SK-N-SH treated with all-trans-retinoic acid at 6 μM for 48 hours (cell line): ENCODE measurements around the gene NCAM2.

Experiments
- ATAC-seq: fragments of 200-7000 bp; cut with Tn5 transposase; 3 replicates; pipeline ENCODE4 v1.9.1; 2020; ENCODE audit warnings: mild to moderate bottlenecking, moderate library complexity
- ARNTL ChIP-seq: fragments of 450-650 bp; formaldehyde crosslinking; IDR thresholded peaks from 2 replicates; pipeline ENCODE4 v1.5.0; 2020; ENCODE audit warnings: low read depth, mild to moderate bottlenecking, moderate library complexity, borderline replicate concordance
- BACH2 ChIP-seq: fragments of 250-450 bp; sonication (Bioruptor Pico); IDR thresholded peaks from 2 replicates; pipeline ENCODE4 v1.9.0; 2021; ENCODE audit warnings: mild to moderate bottlenecking, borderline replicate concordance
- CREB5 ChIP-seq: fragments of 250-450 bp; sonication (Bioruptor Pico); IDR thresholded peaks from 2 replicates; pipeline ENCODE4 v1.5.1; 2020; ENCODE audit warnings: low read depth, mild to moderate bottlenecking, moderate library complexity
- CSDC2 ChIP-seq: fragments of 250-450 bp; sonication (Bioruptor Pico); IDR thresholded peaks from 2 replicates; pipeline ENCODE4 v1.5.0; 2020; ENCODE audit warnings: mild to moderate bottlenecking, moderate library complexity
- CSRNP3 ChIP-seq: fragments of 250-450 bp; sonication (Bioruptor Pico); IDR thresholded peaks from 2 replicates; pipeline ENCODE4 v1.5.1; 2021; ENCODE audit warnings: mild to moderate bottlenecking, moderate library complexity
- ESRRG ChIP-seq: fragments of 250-450 bp; sonication (Bioruptor Pico); IDR thresholded peaks from 2 replicates; pipeline ENCODE4 v1.6.1; 2021; ENCODE audit warnings: mild to moderate bottlenecking
- GLIS3 ChIP-seq: fragments of 250-450 bp; sonication (Bioruptor Pico); IDR thresholded peaks from 2 replicates; pipeline ENCODE4 v1.5.0; 2020; ENCODE audit warnings: mild to moderate bottlenecking, moderate library complexity
- ISL1 ChIP-seq: fragments of 250-450 bp; sonication (Bioruptor Pico); IDR thresholded peaks from 2 replicates; pipeline ENCODE4 v2.1.2; 2022; ENCODE audit warnings: mild to moderate bottlenecking, moderate library complexity
- OSR1 ChIP-seq: fragments of 250-450 bp; sonication (Bioruptor Pico); IDR thresholded peaks from 2 replicates; pipeline ENCODE4 v1.8.0; 2022; ENCODE audit warnings: moderate library complexity, mild to moderate bottlenecking, inconsistent platforms
- PPARA ChIP-seq: fragments of 250-450 bp; sonication (Bioruptor Pico); IDR thresholded peaks from 2 replicates; pipeline ENCODE4 v1.5.0; 2020; ENCODE audit warnings: mild to moderate bottlenecking, borderline replicate concordance
- RARB ChIP-seq: fragments of 250-450 bp; sonication (Bioruptor Pico); IDR thresholded peaks from 2 replicates; pipeline ENCODE4 v1.8.0; 2021; ENCODE audit warnings: mild to moderate bottlenecking, moderate library complexity
- SNAI2 ChIP-seq: fragments of 250-450 bp; sonication (Bioruptor Pico); IDR thresholded peaks from 2 replicates; pipeline ENCODE4 v1.5.0; 2020; ENCODE audit warnings: mild to moderate bottlenecking, moderate library complexity
- TCF4 ChIP-seq: fragments of 250-450 bp; sonication (Bioruptor Pico); IDR thresholded peaks from 2 replicates; pipeline ENCODE4 v1.8.0; 2021; ENCODE audit warnings: mild to moderate bottlenecking, moderate library complexity, borderline replicate concordance
- TOX ChIP-seq: fragments of 250-450 bp; sonication (Bioruptor Pico); IDR thresholded peaks from 2 replicates; pipeline ENCODE4 v1.8.0; 2021; ENCODE audit warnings: mild to moderate bottlenecking, moderate library complexity, borderline replicate concordance
- TSHZ2 ChIP-seq: fragments of 250-450 bp; sonication (Bioruptor Pico); IDR thresholded peaks from 2 replicates; pipeline ENCODE4 v1.5.0; 2020; ENCODE audit warnings: mild to moderate bottlenecking, moderate library complexity
- ZC3H10 ChIP-seq: fragments of 250-450 bp; sonication (Bioruptor Pico); IDR thresholded peaks from 2 replicates; pipeline ENCODE4 v1.5.1; 2021; ENCODE audit warnings: mild to moderate bottlenecking, moderate library complexity
- ZFP3 ChIP-seq: fragments of 250-450 bp; sonication (Bioruptor Pico); IDR thresholded peaks from 2 replicates; pipeline ENCODE4 v1.5.0; 2020; ENCODE audit warnings: mild to moderate bottlenecking, moderate library complexity
- ZFP30 ChIP-seq: fragments of 450-650 bp; formaldehyde crosslinking; IDR thresholded peaks from 2 replicates; pipeline ENCODE4 v1.5.0; 2022; ENCODE audit warnings: mild to moderate bottlenecking, moderate library complexity
- ZNF565 ChIP-seq: fragments of 450-650 bp; formaldehyde crosslinking; conservative IDR thresholded peaks from 2 replicates; pipeline ENCODE4 v1.5.0; 2020; ENCODE audit warnings: low read depth, mild to moderate bottlenecking, moderate library complexity
- ZNF70 ChIP-seq: fragments of 450-650 bp; formaldehyde crosslinking; IDR thresholded peaks from 2 replicates; pipeline ENCODE4 v1.5.0; 2020; ENCODE audit warnings: mild to moderate bottlenecking, moderate library complexity
- ZNF8 ChIP-seq: fragments of 450-650 bp; formaldehyde crosslinking; IDR thresholded peaks from 2 replicates; pipeline ENCODE4 v1.5.0; 2020; ENCODE audit warnings: mild to moderate bottlenecking, moderate library complexity
- TF ChIP-seq, protein P1 (sequence below): fragments of 250-450 bp; sonication (Bioruptor Pico); IDR thresholded peaks from 2 replicates; pipeline ENCODE4 v1.8.0; 2020; ENCODE audit warnings: mild to moderate bottlenecking, moderate library complexity, borderline replicate concordance

The NCAM2 gene

DNA sequence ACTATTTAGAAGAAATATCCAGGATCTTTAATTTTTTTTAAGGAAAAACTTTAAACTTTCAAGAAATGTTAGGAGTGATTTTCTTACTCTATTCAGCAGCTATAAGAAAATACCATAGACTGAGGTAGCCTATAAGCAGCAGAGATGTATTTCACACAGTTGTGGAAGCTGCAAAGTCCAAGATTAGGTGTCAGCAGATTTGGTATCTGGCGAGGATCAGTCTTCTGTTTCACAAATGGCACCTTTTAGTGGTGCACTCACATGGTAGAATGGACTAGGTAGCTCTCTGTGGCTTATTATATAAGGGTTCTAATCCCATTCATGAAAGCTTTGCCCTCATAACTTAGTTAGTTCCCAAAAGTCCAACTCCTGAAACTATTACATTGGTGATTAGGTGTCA lies 207.4 kb downstream of the NCAM2 start (continued):
- no peak for TF ChIP-seq GLIS3 (CRISPR knock-in tag)
- TF ChIP-seq ISL1 (CRISPR knock-in tag) = no peak
- TF ChIP-seq OSR1 (CRISPR knock-in tag) = no peak
- no peak for TF ChIP-seq CSDC2 (CRISPR knock-in tag)

GRCh38 chr21:21210552-21210951 lies 212.3 kb downstream of the NCAM2 start:
- no peak for ATAC-seq
- no peak for TF ChIP-seq ZNF8
- no peak for TF ChIP-seq ZC3H10 (CRISPR knock-in tag)
- TF ChIP-seq BACH2 (CRISPR knock-in tag) = no peak
- no peak for TF ChIP-seq ZFP30
- no peak for TF ChIP-seq RARB
- TF ChIP-seq TCF4 = no peak
- TF ChIP-seq, protein P1, sequence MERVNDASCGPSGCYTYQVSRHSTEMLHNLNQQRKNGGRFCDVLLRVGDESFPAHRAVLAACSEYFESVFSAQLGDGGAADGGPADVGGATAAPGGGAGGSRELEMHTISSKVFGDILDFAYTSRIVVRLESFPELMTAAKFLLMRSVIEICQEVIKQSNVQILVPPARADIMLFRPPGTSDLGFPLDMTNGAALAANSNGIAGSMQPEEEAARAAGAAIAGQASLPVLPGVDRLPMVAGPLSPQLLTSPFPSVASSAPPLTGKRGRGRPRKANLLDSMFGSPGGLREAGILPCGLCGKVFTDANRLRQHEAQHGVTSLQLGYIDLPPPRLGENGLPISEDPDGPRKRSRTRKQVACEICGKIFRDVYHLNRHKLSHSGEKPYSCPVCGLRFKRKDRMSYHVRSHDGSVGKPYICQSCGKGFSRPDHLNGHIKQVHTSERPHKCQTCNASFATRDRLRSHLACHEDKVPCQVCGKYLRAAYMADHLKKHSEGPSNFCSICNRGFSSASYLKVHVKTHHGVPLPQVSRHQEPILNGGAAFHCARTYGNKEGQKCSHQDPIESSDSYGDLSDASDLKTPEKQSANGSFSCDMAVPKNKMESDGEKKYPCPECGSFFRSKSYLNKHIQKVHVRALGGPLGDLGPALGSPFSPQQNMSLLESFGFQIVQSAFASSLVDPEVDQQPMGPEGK (CRISPR knock-in tag) = no peak
- no peak for TF ChIP-seq ZNF70 (CRISPR knock-in tag)
- TF ChIP-seq CREB5 (CRISPR knock-in tag) = no peak
- TF ChIP-seq ESRRG (CRISPR knock-in tag) = no peak
- no peak for TF ChIP-seq ISL1 (CRISPR knock-in tag)
- no peak for TF ChIP-seq ARNTL (CRISPR knock-in tag)
- no peak for TF ChIP-seq SNAI2 (CRISPR knock-in tag)
- TF ChIP-seq GLIS3 (CRISPR knock-in tag) = no peak
- TF ChIP-seq TOX (CRISPR knock-in tag) = no peak

GRCh38 chr21:21213297-21213696 lies 215.1 kb downstream of the NCAM2 start:
- TF ChIP-seq ISL1 (CRISPR knock-in tag) (peak; percentile 55), TOX (CRISPR knock-in tag) (no peak)
- no peak for ATAC-seq

- no peak for TF ChIP-seq TOX (CRISPR knock-in tag)
- no peak for TF ChIP-seq ZFP3
- TF ChIP-seq, protein P1 (CRISPR knock-in tag) = no peak
- no peak for TF ChIP-seq ISL1 (CRISPR knock-in tag)
- TF ChIP-seq TCF4 = peak; percentile 63; the same call in 1 of the 2 replicates
- TF ChIP-seq CSRNP3 = no peak
- TF ChIP-seq OSR1 (CRISPR knock-in tag) = no peak
- no peak for ATAC-seq
Measured at GRCh38 chr21:21216047-21216446, 217.8 kb downstream of the NCAM2 start.

- no peak for ATAC-seq
- TF ChIP-seq ZC3H10 (CRISPR knock-in tag) (no peak), ZNF565 (no peak), BACH2 (CRISPR knock-in tag) (no peak), RARB (no peak), TSHZ2 (CRISPR knock-in tag) (no peak), TOX (CRISPR knock-in tag) (no peak), ZFP3 (no peak), ARNTL (CRISPR knock-in tag) (no peak), SNAI2 (CRISPR knock-in tag) (no peak), PPARA (CRISPR knock-in tag) (no peak), CSRNP3 (no peak), CREB5 (CRISPR knock-in tag) (no peak)
Measured at GRCh38 chr21:21226472-21226871, 228.3 kb downstream of the NCAM2 start.
